Vein endothelial cell (primary cell): ENCODE data around the gene EPB41L4B. TPM values are rescaled to one million over a fixed set of nuclear protein-coding genes. Genes with fewer than 3 reads are reported as not detected.

Experiments
- small RNA-seq: library from RNA; depleted of rRNA; stranded (forward); fragments of <200 nt; gene quantifications from one replicate; pipeline ENCODE3, GENCODE V24; 2012
- total RNA-seq: library from RNA; depleted of rRNA; stranded (reverse); fragments of >200 nt; gene quantifications from 2 replicates; pipeline ENCODE4 v1.2.3, GENCODE V29; 2012

The EPB41L4B gene
- 0.98 and 1.3 TPM in 2 replicates for total RNA-seq

DNA sequence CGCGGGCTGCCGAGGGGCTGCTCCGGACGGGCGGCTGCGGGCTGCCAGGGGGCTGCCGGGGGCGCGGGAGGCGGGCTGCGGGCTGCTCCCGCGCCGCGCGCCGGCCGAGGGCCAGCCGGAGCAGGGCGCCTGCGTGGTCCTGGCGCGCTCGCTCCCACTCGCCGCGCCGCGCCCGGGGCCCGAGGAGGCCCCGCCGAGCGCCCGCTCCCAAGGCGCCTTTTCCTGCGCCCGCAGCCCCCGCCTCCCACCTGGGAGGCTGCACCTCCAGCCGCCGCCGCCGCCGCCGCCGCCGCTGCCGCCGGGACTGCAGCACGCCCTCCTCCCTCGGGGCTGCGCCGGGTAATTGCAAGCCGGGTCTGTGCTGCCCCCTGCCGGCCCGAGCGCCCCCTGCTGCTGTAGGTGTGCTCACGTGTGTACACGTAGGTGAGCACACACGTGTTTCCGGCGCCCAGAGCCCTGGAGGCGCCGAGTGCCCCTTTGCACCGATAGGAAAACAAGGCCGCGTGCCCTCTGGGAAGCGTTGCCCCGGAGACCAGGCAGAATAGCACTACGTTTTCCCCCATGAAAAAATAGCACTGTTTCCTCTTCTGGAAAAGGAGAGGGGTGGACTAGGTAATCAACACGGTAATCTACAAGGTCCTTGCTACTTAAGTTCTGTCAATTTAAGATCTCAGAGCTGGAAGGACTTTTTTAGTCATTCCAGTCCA is at the start of gene EPB41L4B:
Gene EPB41L4B, minus strand, starts transcription at position 318 of the 707 bp plus-strand sequence. CDS start 613 bp downstream, outside the sequence.

DNA sequence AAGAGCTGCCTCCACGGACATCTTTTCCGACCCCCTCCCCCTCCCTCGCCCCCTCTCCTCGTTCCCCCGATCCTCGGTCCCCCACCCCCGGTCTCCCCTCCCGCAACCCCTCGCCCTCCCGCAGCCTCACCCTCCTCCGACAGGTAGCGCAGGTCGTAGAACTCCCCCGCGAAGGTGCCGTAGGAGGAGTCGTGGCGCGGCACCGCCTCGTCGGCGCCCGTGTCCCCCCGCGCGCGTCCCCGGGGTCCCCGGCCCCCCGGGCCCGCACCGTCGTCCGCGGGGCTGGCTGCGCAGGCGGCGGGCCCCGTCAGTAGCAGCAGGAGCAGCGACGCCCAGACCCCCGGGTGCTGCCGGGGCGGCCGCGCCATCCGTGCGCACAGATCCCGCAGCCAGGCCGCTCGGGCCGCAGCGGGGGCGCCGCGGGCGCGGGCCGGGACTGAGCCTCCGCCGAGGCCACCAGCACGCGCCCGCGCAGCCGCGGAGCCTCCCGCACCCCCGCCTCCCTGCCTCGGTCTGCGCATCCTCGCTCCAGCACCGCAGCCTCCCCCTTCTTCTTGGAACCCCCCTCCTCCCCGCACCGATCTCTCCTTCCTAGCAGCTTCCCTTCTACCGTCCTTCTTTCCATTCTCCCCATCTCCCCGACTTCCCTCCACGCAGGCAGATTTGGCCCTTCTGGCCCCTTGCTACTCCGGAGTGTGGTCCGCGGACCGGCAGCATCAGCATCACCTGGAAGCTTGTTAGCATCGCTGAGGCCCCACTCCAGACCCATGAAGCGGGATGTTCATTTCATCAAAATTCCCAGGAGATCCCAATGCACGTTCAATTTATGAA is 153.9 kb downstream of the EPB41L4B start, which contains the start of gene FRRS1L:
Gene FRRS1L, minus strand, starts transcription at position 479 of the 831 bp plus-strand sequence. Its CDS starts 111 bp downstream, at position 368.

Small RNAs within 50 kb of the gene (small RNA-seq; reads per million reads assigned to genes)
- gene RF00019 (not detected), gene RNU6-984P (not detected)

Other genes starting within 250 kb of the EPB41L4B start
- gene TMEM245, start 201.1 kb downstream of the EPB41L4B start, total RNA-seq: 83.0 and 87.6 TPM in 2 replicates
- gene FRRS1L, start 153.8 kb downstream of the EPB41L4B start, total RNA-seq: not detected in 2 replicates
- 0.19 and 0.33 TPM in 2 replicates for gene PTPN3, start 177.2 kb upstream of the EPB41L4B start, total RNA-seq